Sigmoid colon (tissue), 4 donors: Measurements from ENCODE around the gene GREB1L.

ENCODE experiments used
- EP300 ChIP-seq, 4 donors: sonication (generic); formaldehyde crosslinking; IDR thresholded peaks; one replicate each; pipeline ENCODE4 v1.6.1; 2017; ENCODE audit warnings: antibody characterized with exemption in 4 of 4
- POLR2A ChIP-seq, 2 donors: fragments of 450-650 bp; IDR thresholded peaks; one replicate each; pipeline ENCODE4 v1.6.1; 2016; ENCODE audit warnings: antibody characterized with exemption in 2 of 2, mild to moderate bottlenecking in 2 of 2, moderate library complexity in 2 of 2
- POLR2AphosphoS5 ChIP-seq, 4 donors: sonication (generic); formaldehyde crosslinking; IDR thresholded peaks; one replicate each; pipeline ENCODE4 v1.6.1; 2017; ENCODE audit warnings: antibody characterized with exemption in 4 of 4
- TF ChIP-seq, protein P1 (sequence below), 4 experiments: fragments of 450-650 bp in 3 of 4; fragments of 200-600 bp in 1 of 4; IDR thresholded peaks; one replicate each; pipeline ENCODE4 v1.5.1; 2016 to 2019; ENCODE audit warnings: antibody characterized with exemption in 4 of 4, mild to moderate bottlenecking in 3 of 4, moderate library complexity in 2 of 4

DNA sequence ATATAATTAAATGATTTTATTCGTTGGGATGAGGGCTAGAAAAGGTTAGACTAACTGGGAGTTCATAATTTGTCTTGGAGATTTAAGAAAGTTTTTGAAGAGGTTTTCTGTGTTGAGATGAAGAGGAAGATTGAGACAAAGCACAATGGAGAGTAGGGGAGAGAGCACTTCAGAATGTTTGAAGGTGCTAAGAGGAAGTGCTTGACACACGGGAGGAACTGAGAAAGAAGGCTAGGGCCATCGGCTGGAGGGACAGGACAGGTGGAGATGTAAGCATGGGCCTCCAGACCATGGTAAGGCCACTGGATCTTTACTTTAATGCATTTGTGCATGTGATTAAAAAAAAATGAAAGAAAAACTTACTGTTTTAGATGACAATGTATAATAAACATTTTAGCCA lies 31.5 kb downstream of the GREB1L start:
- no peak for TF ChIP-seq POLR2AphosphoS5 (IDR thresholded peaks at IDR 0.05)
- TF ChIP-seq, protein P1, sequence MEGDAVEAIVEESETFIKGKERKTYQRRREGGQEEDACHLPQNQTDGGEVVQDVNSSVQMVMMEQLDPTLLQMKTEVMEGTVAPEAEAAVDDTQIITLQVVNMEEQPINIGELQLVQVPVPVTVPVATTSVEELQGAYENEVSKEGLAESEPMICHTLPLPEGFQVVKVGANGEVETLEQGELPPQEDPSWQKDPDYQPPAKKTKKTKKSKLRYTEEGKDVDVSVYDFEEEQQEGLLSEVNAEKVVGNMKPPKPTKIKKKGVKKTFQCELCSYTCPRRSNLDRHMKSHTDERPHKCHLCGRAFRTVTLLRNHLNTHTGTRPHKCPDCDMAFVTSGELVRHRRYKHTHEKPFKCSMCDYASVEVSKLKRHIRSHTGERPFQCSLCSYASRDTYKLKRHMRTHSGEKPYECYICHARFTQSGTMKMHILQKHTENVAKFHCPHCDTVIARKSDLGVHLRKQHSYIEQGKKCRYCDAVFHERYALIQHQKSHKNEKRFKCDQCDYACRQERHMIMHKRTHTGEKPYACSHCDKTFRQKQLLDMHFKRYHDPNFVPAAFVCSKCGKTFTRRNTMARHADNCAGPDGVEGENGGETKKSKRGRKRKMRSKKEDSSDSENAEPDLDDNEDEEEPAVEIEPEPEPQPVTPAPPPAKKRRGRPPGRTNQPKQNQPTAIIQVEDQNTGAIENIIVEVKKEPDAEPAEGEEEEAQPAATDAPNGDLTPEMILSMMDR (IDR thresholded peaks at IDR 0.05) = no peak
- no peak for TF ChIP-seq EP300 (IDR thresholded peaks at IDR 0.05)
- TF ChIP-seq POLR2A (IDR thresholded peaks at IDR 0.05) = no peak
